Myocyte (in vitro differentiated cells): Measurements from ENCODE around the gene MSH3. TPM values are rescaled to one million over a fixed set of nuclear protein-coding genes. Genes with fewer than 3 reads are reported as not detected.

Experiments used
- DNase-seq: peaks from one replicate; pipeline ENCODE4 v3.0.0-alpha.2; 2012; ENCODE audit warnings: low read depth
- polyA plus RNA-seq: library from polyadenylated mRNA; unstranded; fragments of >200 nt; gene quantifications from one replicate; pipeline ENCODE4 v1.2.1, GENCODE V29; 2012; ENCODE audit warnings: missing spikeins
- total RNA-seq: library from RNA; depleted of rRNA; stranded (reverse); fragments of >200 nt; gene quantifications from 2 replicates; pipeline ENCODE4 v1.2.3, GENCODE V29; 2014

Gene MSH3
- 12.0 and 12.2 TPM in 2 replicates for total RNA-seq
- 5.4 TPM for polyA plus RNA-seq

GRCh38 chr5:80654391-80655230, at the start of gene MSH3, which contains the start of gene DHFR:
Gene MSH3, plus strand, starts transcription at chr5:80654652. Its CDS starts 76 bp downstream, at chr5:80654728.
Gene DHFR, minus strand, starts transcription at chr5:80654983. Its CDS starts 494 bp downstream, at chr5:80654489.
- DNase-seq, result peak; percentile 87

GRCh38 chr5:80607343-80607742, 47.1 kb upstream of the MSH3 start:
- DNase-seq, result no peak

- DNase-seq, result no peak
Observed at GRCh38 chr5:80607832-80608231, 46.6 kb upstream of the MSH3 start.

- DNase-seq, result no peak
Observed at GRCh38 chr5:80608731-80609130, 45.7 kb upstream of the MSH3 start.

GRCh38 chr5:80609692-80610091, 44.8 kb upstream of the MSH3 start:
- no peak for DNase-seq

GRCh38 chr5:80615266-80615914, 39.1 kb upstream of the MSH3 start:
- DNase-seq, result no peak

- no peak for DNase-seq
Observed at GRCh38 chr5:80618438-80618837, 36.0 kb upstream of the MSH3 start.

GRCh38 chr5:80619086-80619485, 35.4 kb upstream of the MSH3 start:
- no peak for DNase-seq

- DNase-seq, result peak; percentile 27
Observed at GRCh38 chr5:80620211-80620610, 34.2 kb upstream of the MSH3 start.

- no peak for DNase-seq
Observed at GRCh38 chr5:80622756-80623155, 31.7 kb upstream of the MSH3 start.

GRCh38 chr5:80623999-80624398, 30.5 kb upstream of the MSH3 start:
- peak; percentile 13 for DNase-seq

- DNase-seq, result no peak
Observed at GRCh38 chr5:80625230-80625629, 29.2 kb upstream of the MSH3 start.

GRCh38 chr5:80629281-80629680, 25.2 kb upstream of the MSH3 start:
- DNase-seq, result no peak

- DNase-seq, result no peak
Observed at GRCh38 chr5:80631278-80632259, 22.9 kb upstream of the MSH3 start.

- no peak for DNase-seq
Observed at GRCh38 chr5:80632700-80633099, 21.8 kb upstream of the MSH3 start.

- DNase-seq, result no peak
Observed at GRCh38 chr5:80634193-80634592, 20.3 kb upstream of the MSH3 start.

GRCh38 chr5:80641353-80641752, 13.1 kb upstream of the MSH3 start:
- DNase-seq, result no peak

GRCh38 chr5:80644900-80645299, 9.6 kb upstream of the MSH3 start:
- DNase-seq, result no peak

GRCh38 chr5:80646926-80647325, 7.5 kb upstream of the MSH3 start:
- no peak for DNase-seq

- no peak for DNase-seq
Observed at GRCh38 chr5:80653502-80653901, 950 bp upstream of the MSH3 start.

GRCh38 chr5:80654054-80654390, 430 bp upstream of the MSH3 start:
- no peak for DNase-seq
